Keratinocyte (primary cell): ENCODE data around the gene CNN1. TPM values are rescaled to one million over a fixed set of nuclear protein-coding genes. Genes with fewer than 3 reads are reported as not detected.

Experiments
- DNase-seq: peaks from one replicate; pipeline ENCODE4 v3.0.0-alpha.2; 2011; ENCODE audit warnings: low read depth, missing footprints, low spot score
- FAIRE-seq: peaks from 2 replicates; lab custom pipeline; 2011; peaks lifted over from hg19 to GRCh38; lab: Jason Lieb, UNC
- H2AFZ ChIP-seq: 2 replicates; pipeline ENCODE4 v1.6.0; 2012; ENCODE audit warnings: low read length, control low read depth, inconsistent platforms; ENCODE audit not compliant: control insufficient read depth
- H3K27ac ChIP-seq: 2 replicates; pipeline ENCODE4 v1.5.1; 2011; ENCODE audit warnings: low read length; ENCODE audit not compliant: control insufficient read depth, insufficient read depth
- H3K27me3 ChIP-seq: 3 replicates; pipeline ENCODE4 v1.6.0; 2011; ENCODE audit warnings: low read length; ENCODE audit not compliant: control insufficient read depth, insufficient read depth; ENCODE audit errors: extremely low read depth
- H3K36me3 ChIP-seq, 2 experiments: 2 replicates in 1 of 2; 3 replicates in 1 of 2; pipeline ENCODE4 v1.5.1; 2011; ENCODE audit warnings: low read length in 2 of 2, mild to moderate bottlenecking in 1 of 2; ENCODE audit not compliant: control insufficient read depth in 2 of 2, insufficient read depth in 2 of 2; ENCODE audit errors: extremely low read depth in 1 of 2
- H3K4me1 ChIP-seq: 3 replicates; pipeline ENCODE4 v1.5.1; 2011; ENCODE audit warnings: low read length; ENCODE audit not compliant: control insufficient read depth, insufficient read depth; ENCODE audit errors: extremely low read depth
- H3K4me2 ChIP-seq: 3 replicates; pipeline ENCODE4 v1.6.0; 2011; ENCODE audit warnings: low read depth, low read length; ENCODE audit not compliant: control insufficient read depth, insufficient read depth; ENCODE audit errors: extremely low read depth
- H3K4me3 ChIP-seq, 3 experiments: fragments of 200-600 bp in 1 of 3; sonication (generic) in 1 of 3; 2 replicates in 2 of 3; 3 replicates in 1 of 3; pipeline ENCODE4 v1.5.1; 2011 to 2016; ENCODE audit warnings: low read length in 3 of 3, mild to moderate bottlenecking in 3 of 3, control low read depth in 2 of 3, inconsistent platforms in 1 of 3, low read depth in 1 of 3, mixed read lengths in 1 of 3, mixed run types in 1 of 3, moderate library complexity in 1 of 3; ENCODE audit not compliant: control insufficient read depth in 2 of 3, insufficient read depth in 2 of 3; ENCODE audit errors: extremely low read depth in 1 of 3
- H3K79me2 ChIP-seq: 2 replicates; pipeline ENCODE4 v1.6.0; 2012; ENCODE audit warnings: low read length; ENCODE audit not compliant: control insufficient read depth, insufficient read depth
- H3K9ac ChIP-seq: 3 replicates; pipeline ENCODE4 v1.6.0; 2011; ENCODE audit warnings: low read length; ENCODE audit not compliant: control insufficient read depth, insufficient read depth; ENCODE audit errors: extremely low read depth
- H3K9me1 ChIP-seq: 3 replicates; pipeline ENCODE4 v1.6.0; 2011; ENCODE audit warnings: low read length; ENCODE audit not compliant: control insufficient read depth, insufficient read depth; ENCODE audit errors: extremely low read depth
- H3K9me3 ChIP-seq: 2 replicates; pipeline ENCODE4 v1.5.1; 2012; ENCODE audit warnings: low read depth, low read length; ENCODE audit not compliant: control insufficient read depth
- H4K20me1 ChIP-seq: 3 replicates; pipeline ENCODE4 v1.6.0; 2011; ENCODE audit warnings: low read length; ENCODE audit not compliant: control insufficient read depth, insufficient read depth; ENCODE audit errors: extremely low read depth
- EZH2 ChIP-seq: IDR thresholded peaks from one replicate; pipeline ENCODE4 v1.6.1; 2012; ENCODE audit warnings: inconsistent platforms, mild to moderate bottlenecking, low read length, moderate library complexity
- dilution Hi-C: fragments of 300-500 bp; cut with MboI; formaldehyde crosslinking; loops from one replicate; pipeline ENCODE4 v1.7.0; 2020; ENCODE audit warnings: low sequenced_read_pairs; ENCODE audit not compliant: extremely low pct_ligation_motif_present
- polyA plus RNA-seq, 5 experiments: library from polyadenylated mRNA; depleted of rRNA in 3 of 5; stranded (reverse) in 3 of 5; stranded (forward) in 1 of 5; unstranded in 1 of 5; fragments of >200 nt; gene quantifications; 1 replicate in 1 of 5; 2 replicates in 3 of 5; 3 replicates in 1 of 5; pipeline versions ENCODE4 v1.2.1 to v1.2.3, GENCODE V29; 2011 to 2012; ENCODE audit warnings: missing spikeins in 2 of 5, low read depth in 1 of 5, low replicate concordance in 1 of 5
- TF ChIP-seq, protein P1 (sequence below), 3 experiments: IDR thresholded peaks in 1 of 3; conservative IDR thresholded peaks in 1 of 3; optimal IDR thresholded peaks in 1 of 3; 2 replicates in 2 of 3; 3 replicates in 1 of 3; pipeline versions ENCODE3 to v1.5.1; 2011; ENCODE audit warnings: low read length in 3 of 3, mild to moderate bottlenecking in 3 of 3, moderate library complexity in 2 of 3, control low read depth in 1 of 3, inconsistent platforms in 1 of 3; ENCODE audit not compliant: insufficient read depth in 2 of 3; ENCODE audit errors: extremely low read depth in 1 of 3

The CNN1 gene
- polyA plus RNA-seq, 1 donor (not counting 4 experiments of a cell fraction or from before 2014, with no cell fraction given) = not detected

DNA sequence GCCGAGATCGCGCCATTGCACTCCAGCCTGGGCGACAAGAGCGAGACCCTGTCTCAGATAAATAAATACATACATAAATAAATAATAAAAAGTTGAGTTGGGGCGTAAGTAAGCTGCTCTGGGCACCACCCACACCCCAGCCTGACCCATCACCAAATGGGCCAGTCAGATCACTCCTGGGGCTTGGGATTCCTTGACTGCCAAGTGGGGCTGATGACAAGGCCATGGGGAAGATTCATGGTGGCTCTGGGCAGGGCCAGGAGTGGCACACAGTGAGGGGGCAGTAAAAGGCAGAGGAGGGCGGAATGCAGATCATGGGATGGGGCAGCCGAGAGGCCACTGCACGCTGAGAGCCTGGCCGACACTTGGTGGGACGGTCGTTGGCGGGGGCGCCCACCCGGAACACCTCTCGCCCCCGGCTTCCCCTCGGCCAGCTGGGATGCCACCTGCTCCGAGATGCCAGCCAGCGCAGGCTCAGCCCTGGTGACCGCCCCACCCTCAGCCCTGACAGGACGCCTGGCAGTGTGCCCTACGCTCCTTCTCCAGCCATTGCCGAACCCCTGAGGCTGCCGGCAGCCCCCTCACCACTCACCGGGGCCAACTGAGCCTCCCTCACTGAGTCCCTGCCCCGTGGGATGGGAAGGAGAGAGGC is 43.9 kb upstream of the CNN1 start:
- H3K9me1 ChIP-seq = no peaks in the 10 kb centered on the region
- no peaks in the 10 kb centered on the region for H3K27me3 ChIP-seq
- H3K27ac ChIP-seq = no peak overlapping the region
- no peak overlapping the region for H3K9ac ChIP-seq
- no peaks in the 10 kb centered on the region for H4K20me1 ChIP-seq
- H3K4me2 ChIP-seq = no peak overlapping the region
- no peak overlapping the region for H2AFZ ChIP-seq
- H3K36me3 ChIP-seq = peaks cover 5 to 8% of the 10 kb centered on the region in 2 experiments
- H3K4me3 ChIP-seq = no peak overlapping the region
- TF ChIP-seq, protein P1, sequence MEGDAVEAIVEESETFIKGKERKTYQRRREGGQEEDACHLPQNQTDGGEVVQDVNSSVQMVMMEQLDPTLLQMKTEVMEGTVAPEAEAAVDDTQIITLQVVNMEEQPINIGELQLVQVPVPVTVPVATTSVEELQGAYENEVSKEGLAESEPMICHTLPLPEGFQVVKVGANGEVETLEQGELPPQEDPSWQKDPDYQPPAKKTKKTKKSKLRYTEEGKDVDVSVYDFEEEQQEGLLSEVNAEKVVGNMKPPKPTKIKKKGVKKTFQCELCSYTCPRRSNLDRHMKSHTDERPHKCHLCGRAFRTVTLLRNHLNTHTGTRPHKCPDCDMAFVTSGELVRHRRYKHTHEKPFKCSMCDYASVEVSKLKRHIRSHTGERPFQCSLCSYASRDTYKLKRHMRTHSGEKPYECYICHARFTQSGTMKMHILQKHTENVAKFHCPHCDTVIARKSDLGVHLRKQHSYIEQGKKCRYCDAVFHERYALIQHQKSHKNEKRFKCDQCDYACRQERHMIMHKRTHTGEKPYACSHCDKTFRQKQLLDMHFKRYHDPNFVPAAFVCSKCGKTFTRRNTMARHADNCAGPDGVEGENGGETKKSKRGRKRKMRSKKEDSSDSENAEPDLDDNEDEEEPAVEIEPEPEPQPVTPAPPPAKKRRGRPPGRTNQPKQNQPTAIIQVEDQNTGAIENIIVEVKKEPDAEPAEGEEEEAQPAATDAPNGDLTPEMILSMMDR (optimal IDR thresholded peaks at IDR 0.05 in 1 of 3, IDR thresholded peaks at IDR 0.05 in 1 of 3, conservative IDR thresholded peaks at IDR 0.05 in 1 of 3; ENCODE audit: extremely low read depth in 1 of 3, insufficient read depth in 2 of 3, low read length in 3 of 3) = no peak
- TF ChIP-seq EZH2 = no peak
- DNase-seq = no peak
- H3K79me2 ChIP-seq = no peaks in the 10 kb centered on the region
- H3K9me3 ChIP-seq = no peaks in the 10 kb centered on the region
- peaks cover 5% of the 10 kb centered on the region for H3K4me1 ChIP-seq
- no peak for FAIRE-seq
- dilution Hi-C loops = no loop called here

GRCh38 chr19:11495481-11495880 is 43.2 kb upstream of the CNN1 start:
- H3K79me2 ChIP-seq = no peaks in the 10 kb centered on the region
- H3K4me2 ChIP-seq = no peak overlapping the region
- peaks cover 2 to 7% of the 10 kb centered on the region in 2 experiments for H3K36me3 ChIP-seq
- no peak overlapping the region for H3K9ac ChIP-seq
- dilution Hi-C loops = no loop called here
- H4K20me1 ChIP-seq = no peaks in the 10 kb centered on the region
- no peak overlapping the region for H3K27ac ChIP-seq
- FAIRE-seq = no peak
- H3K4me3 ChIP-seq = no peak overlapping the region
- no peaks in the 10 kb centered on the region for H3K27me3 ChIP-seq
- peaks cover 5% of the 10 kb centered on the region for H3K4me1 ChIP-seq
- DNase-seq = no peak
- H3K9me1 ChIP-seq = no peaks in the 10 kb centered on the region
- H2AFZ ChIP-seq = no peak overlapping the region
- TF ChIP-seq, protein P1 (optimal IDR thresholded peaks at IDR 0.05 in 1 of 3, IDR thresholded peaks at IDR 0.05 in 1 of 3, conservative IDR thresholded peaks at IDR 0.05 in 1 of 3; ENCODE audit: extremely low read depth in 1 of 3, insufficient read depth in 2 of 3, low read length in 3 of 3) = no peak
- TF ChIP-seq EZH2 = no peak
- no peaks in the 10 kb centered on the region for H3K9me3 ChIP-seq
